OCI-LY7 (cell line): ENCODE measurements around the gene IRF2BP2. TPM values are rescaled to one million over a fixed set of nuclear protein-coding genes. Genes with fewer than 3 reads are reported as not detected.

ENCODE experiments used
- BruUV-seq: library from RNA; stranded (reverse); fragments of 400-500 nt; replicated peaks from 2 replicates; lab custom pipeline; 2021; lab: Mats Ljungman, UMichigan
- CTCF ChIA-PET: fragments of 300-600 bp; sonication (Branson Sonifier 250); formaldehyde crosslinking; loops from one replicate; lab custom pipeline; 2022; ENCODE audit warnings: antibody characterized with exemption; ENCODE audit not compliant: unreplicated experiment; lab: Charles Lee
- POLR2A ChIA-PET: fragments of 300-600 bp; sonication (Branson Sonifier 250); formaldehyde crosslinking; loops from one replicate; lab custom pipeline; 2022; ENCODE audit warnings: antibody characterized with exemption; lab: Charles Lee
- DNase-seq: peaks from one replicate; pipeline ENCODE4 v3.0.0-alpha.2; 2015; ENCODE audit warnings: low spot score
- H2AFZ ChIP-seq: fragments of 200-600 bp; sonication (generic), shearing (Covaris generic); 2 replicates; pipeline ENCODE4 v1.6.1; 2014; ENCODE audit warnings: mild to moderate bottlenecking, antibody characterized with exemption, low read length, moderate library complexity
- H3K27ac ChIP-seq: fragments of 200-600 bp; sonication (generic); 2 replicates; pipeline ENCODE4 v1.5.1; 2014; ENCODE audit warnings: mixed run types, low read depth, mild to moderate bottlenecking, moderate library complexity, low read length, inconsistent platforms; ENCODE audit not compliant: poor library complexity, severe bottlenecking
- H3K36me3 ChIP-seq: fragments of 200-600 bp; sonication (generic); 2 replicates; pipeline ENCODE4 v1.6.1; 2014; ENCODE audit warnings: mild to moderate bottlenecking, antibody characterized with exemption, low read length, moderate library complexity, mixed read lengths; ENCODE audit not compliant: insufficient read depth
- H3K4me1 ChIP-seq: fragments of 200-600 bp; sonication (generic); 2 replicates; pipeline ENCODE4 v1.5.1; 2014; ENCODE audit warnings: mild to moderate bottlenecking, low read length; ENCODE audit not compliant: insufficient read depth, poor library complexity, severe bottlenecking
- H3K4me2 ChIP-seq: fragments of 200-600 bp; sonication (generic); 2 replicates; pipeline ENCODE4 v1.6.1; 2014; ENCODE audit warnings: mild to moderate bottlenecking, low read length
- H3K4me3 ChIP-seq: fragments of 200-600 bp; sonication (generic); 2 replicates; pipeline ENCODE4 v1.5.1; 2014; ENCODE audit warnings: mild to moderate bottlenecking, low read depth, low read length; ENCODE audit not compliant: poor library complexity, severe bottlenecking
- H3K79me2 ChIP-seq: fragments of 200-600 bp; sonication (generic); 2 replicates; pipeline ENCODE4 v1.6.1; 2016; ENCODE audit warnings: low read depth, mild to moderate bottlenecking, low read length, moderate library complexity, mixed read lengths; ENCODE audit not compliant: insufficient read depth
- H3K9me2 ChIP-seq: fragments of 200-600 bp; sonication (generic); 2 replicates; pipeline ENCODE4 v1.6.1; 2016; ENCODE audit warnings: mild to moderate bottlenecking, low read length, mixed read lengths; ENCODE audit not compliant: insufficient read depth
- H3K9me3 ChIP-seq: fragments of 200-600 bp; sonication (generic); 2 replicates; pipeline ENCODE4 v1.6.1; 2014; ENCODE audit warnings: mild to moderate bottlenecking, mixed run types, low read length, mixed read lengths
- H4K20me1 ChIP-seq: fragments of 200-600 bp; sonication (generic); 2 replicates; pipeline ENCODE4 v1.6.1; 2014; ENCODE audit warnings: mild to moderate bottlenecking, antibody characterized with exemption, low read length, moderate library complexity, mixed read lengths; ENCODE audit not compliant: insufficient read depth
- EZH2phosphoT487 ChIP-seq: fragments of 200-600 bp; sonication (generic); IDR thresholded peaks from 2 replicates; pipeline ENCODE4 v1.6.1; 2018; ENCODE audit warnings: low read depth, borderline replicate concordance, mild to moderate bottlenecking, mixed run types, antibody characterized with exemption, low read length, moderate library complexity, mixed read lengths
- intact Hi-C: fragments of 100-400 bp; cut with micrococcal nuclease; formaldehyde crosslinking; loops from one replicate; pipeline ENCODE4 v1.10.0; 2022; ENCODE audit not compliant: unreplicated experiment
- total RNA-seq, 2 experiments: library from RNA; depleted of rRNA in 1 of 2; stranded (reverse); fragments of >200 nt in 1 of 2; shearing (Covaris generic) in 1 of 2; gene quantifications; 2 replicates each; pipeline ENCODE4 v1.2.3, GENCODE V29; 2014 to 2022
- TF ChIP-seq, protein P1 (sequence below): fragments of 200-600 bp; sonication (generic); conservative IDR thresholded peaks from 2 replicates; pipeline ENCODE4 v1.5.1; 2014; ENCODE audit warnings: mild to moderate bottlenecking, antibody characterized with exemption, low read length, moderate library complexity, mixed read lengths

The IRF2BP2 gene
- total RNA-seq, 2 experiments from 2014 or later, result 40.6 to 65.9 TPM

DNA sequence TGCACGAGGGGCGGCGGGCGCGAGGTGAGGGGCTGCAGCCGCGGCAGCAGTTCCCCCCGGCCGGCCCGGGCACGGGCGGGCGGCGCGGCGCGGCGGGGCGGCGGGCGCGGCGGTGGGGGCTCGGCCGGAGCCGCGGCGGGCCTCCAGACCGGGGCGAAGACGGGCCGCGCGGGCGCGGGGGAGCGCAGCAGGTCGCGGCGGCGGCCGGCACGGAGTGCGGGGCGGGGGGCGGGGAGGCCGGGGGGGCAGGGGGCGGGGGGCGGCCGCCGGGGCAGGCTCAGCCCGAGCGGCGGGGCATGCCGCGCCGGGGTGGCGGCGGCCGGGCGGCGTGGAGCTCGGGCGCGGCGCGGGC lies 311 bp downstream of the IRF2BP2 start:
- no peak overlapping the region for H3K4me2 ChIP-seq
- H3K4me3 ChIP-seq, result peak overlapping the region; percentile 70
- DNase-seq, result peak; percentile 48
- POLR2A ChIA-PET, result interaction anchor here (0.6 to 4.0 kb wide), 7 partner anchors 8 to 353 kb away, joined by 3 to 50 read pairs (median 5); partner anchors contain the start of gene TARBP1
- H2AFZ ChIP-seq, result no peak overlapping the region
- no peak for TF ChIP-seq EZH2phosphoT487
- TF ChIP-seq, protein P1, sequence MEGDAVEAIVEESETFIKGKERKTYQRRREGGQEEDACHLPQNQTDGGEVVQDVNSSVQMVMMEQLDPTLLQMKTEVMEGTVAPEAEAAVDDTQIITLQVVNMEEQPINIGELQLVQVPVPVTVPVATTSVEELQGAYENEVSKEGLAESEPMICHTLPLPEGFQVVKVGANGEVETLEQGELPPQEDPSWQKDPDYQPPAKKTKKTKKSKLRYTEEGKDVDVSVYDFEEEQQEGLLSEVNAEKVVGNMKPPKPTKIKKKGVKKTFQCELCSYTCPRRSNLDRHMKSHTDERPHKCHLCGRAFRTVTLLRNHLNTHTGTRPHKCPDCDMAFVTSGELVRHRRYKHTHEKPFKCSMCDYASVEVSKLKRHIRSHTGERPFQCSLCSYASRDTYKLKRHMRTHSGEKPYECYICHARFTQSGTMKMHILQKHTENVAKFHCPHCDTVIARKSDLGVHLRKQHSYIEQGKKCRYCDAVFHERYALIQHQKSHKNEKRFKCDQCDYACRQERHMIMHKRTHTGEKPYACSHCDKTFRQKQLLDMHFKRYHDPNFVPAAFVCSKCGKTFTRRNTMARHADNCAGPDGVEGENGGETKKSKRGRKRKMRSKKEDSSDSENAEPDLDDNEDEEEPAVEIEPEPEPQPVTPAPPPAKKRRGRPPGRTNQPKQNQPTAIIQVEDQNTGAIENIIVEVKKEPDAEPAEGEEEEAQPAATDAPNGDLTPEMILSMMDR, result no peak
- H3K36me3 ChIP-seq, result peaks cover 29% of the 10 kb centered on the region
- peaks cover 34% of the 10 kb centered on the region; the same call in 1 of the 2 replicates for H3K79me2 ChIP-seq
- BruUV-seq, result no TSS peak
- H3K27ac ChIP-seq, result no peak overlapping the region
- no peaks in the 10 kb centered on the region for H3K9me2 ChIP-seq
- intact Hi-C loops, result loop anchor here (1.0 to 10.0 kb wide), 6 partner anchors 163 to 718 kb away; partner anchors contain the start of genes ARID4B, COA6 and GGPS1
- peaks cover 10% of the 10 kb centered on the region; the same call in 1 of the 2 replicates for H4K20me1 ChIP-seq
- CTCF ChIA-PET, result no interaction called here
- H3K9me3 ChIP-seq, result no peaks in the 10 kb centered on the region
- H3K4me1 ChIP-seq, result peaks cover 72% of the 10 kb centered on the region

DNA sequence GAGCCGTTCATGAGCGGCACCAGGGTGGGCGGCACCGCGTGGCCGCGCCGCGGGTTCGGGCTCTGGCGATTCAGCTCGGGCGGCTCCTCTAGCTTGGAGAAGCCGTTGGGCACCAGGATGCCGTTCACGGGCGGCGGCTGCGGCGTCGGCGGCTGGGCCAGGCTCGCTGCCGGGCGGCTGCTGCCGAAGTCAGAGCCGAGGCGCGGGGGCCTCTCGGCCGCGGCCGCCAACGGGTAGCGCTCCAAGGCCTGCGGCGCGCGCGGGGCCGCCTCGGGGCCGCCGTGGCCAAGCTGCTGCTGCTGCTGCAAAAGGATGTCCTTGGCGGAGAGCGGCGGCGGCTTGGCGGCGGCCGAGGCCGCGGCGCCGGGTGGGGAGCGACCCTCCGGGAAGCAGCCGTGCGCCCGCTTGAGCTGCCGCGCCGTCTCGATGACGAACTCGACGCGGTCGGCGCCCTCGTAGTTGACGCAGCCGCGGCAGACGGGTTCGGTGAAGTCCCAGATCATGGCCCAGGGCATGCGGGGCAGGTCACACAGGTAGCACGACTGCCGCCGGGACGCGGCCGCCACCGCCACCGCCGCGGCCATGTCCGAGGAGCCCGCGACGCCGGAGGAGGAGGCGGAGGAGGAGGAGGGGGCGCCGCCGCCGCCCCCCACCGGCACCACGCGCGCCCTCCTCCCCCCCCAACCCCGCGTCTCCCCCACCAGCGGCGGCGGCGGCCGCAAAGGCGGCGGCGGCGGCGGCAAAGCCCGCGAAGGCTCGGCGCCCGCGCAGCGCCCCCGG lies 877 bp downstream of the IRF2BP2 start:
- peak; percentile 74 for DNase-seq
- Histone ChIP-seq H4K20me1 (peaks cover 10% of the 10 kb centered on the region; the same call in 1 of the 2 replicates), H3K79me2 (peaks cover 39% of the 10 kb centered on the region; the same call in 1 of the 2 replicates), H3K27ac (peak overlapping the region; percentile 70), H3K36me3 (peaks cover 31% of the 10 kb centered on the region), H3K4me2 (peak overlapping the region; percentile 88), H2AFZ (peak overlapping the region; percentile 16; the same call in 1 of the 2 replicates), H3K4me1 (peaks cover 77% of the 10 kb centered on the region), H3K4me3 (peak overlapping the region; percentile 72), H3K9me2 (no peaks in the 10 kb centered on the region), H3K9me3 (no peaks in the 10 kb centered on the region)
- ChIA-PET CTCF (no interaction called here), POLR2A (interaction anchor here (1.0 to 4.0 kb wide), 5 partner anchors 7 to 353 kb away, joined by 3 to 50 read pairs (median 5); partner anchors contain the start of gene TARBP1)
- no TSS peak for BruUV-seq
- intact Hi-C loops, result loop anchor here (1.0 to 5.0 kb wide), 4 partner anchors 9 to 718 kb away; partner anchors contain the start of genes ARID4B and GGPS1
- TF ChIP-seq, protein P1, result no peak
- TF ChIP-seq EZH2phosphoT487, result no peak
